Epithelial cell of proximal tubule (primary cell): Measurements from ENCODE around the gene PRPF19. TPM values are rescaled to one million over a fixed set of nuclear protein-coding genes. Genes with fewer than 3 reads are reported as not detected.
A peak's percentile ranks its signal among the peaks of the same experiment; 100 is the strongest.

ENCODE experiments used
- DNase-seq: peaks from one replicate; pipeline ENCODE4 v3.0.0-alpha.2; 2011; ENCODE audit warnings: low read depth
- H3K4me3 ChIP-seq: 2 replicates; pipeline ENCODE4 v1.5.1; 2011; ENCODE audit warnings: low read depth, mild to moderate bottlenecking, low read length
- CTCF ChIP-seq: conservative IDR thresholded peaks from 2 replicates; pipeline ENCODE4 v1.5.1; 2012; ENCODE audit warnings: low read depth, mild to moderate bottlenecking, low read length
- total RNA-seq: library from RNA; depleted of rRNA; stranded (reverse); fragments of >200 nt; gene quantifications from 2 replicates; pipeline ENCODE4 v1.2.3, GENCODE V29; 2015

Gene PRPF19
- total RNA-seq, result 73.2 and 159 TPM in 2 replicates

GRCh38 chr11:60906132-60906972 is at the start of gene PRPF19:
PRPF19 (minus strand) TSS chr11:60906585; CDS start chr11:60906382, 203 bp downstream.
- peak; percentile 85 for DNase-seq
- peak within 1 kb of the TSS; percentile 66 for H3K4me3 ChIP-seq

DNA sequence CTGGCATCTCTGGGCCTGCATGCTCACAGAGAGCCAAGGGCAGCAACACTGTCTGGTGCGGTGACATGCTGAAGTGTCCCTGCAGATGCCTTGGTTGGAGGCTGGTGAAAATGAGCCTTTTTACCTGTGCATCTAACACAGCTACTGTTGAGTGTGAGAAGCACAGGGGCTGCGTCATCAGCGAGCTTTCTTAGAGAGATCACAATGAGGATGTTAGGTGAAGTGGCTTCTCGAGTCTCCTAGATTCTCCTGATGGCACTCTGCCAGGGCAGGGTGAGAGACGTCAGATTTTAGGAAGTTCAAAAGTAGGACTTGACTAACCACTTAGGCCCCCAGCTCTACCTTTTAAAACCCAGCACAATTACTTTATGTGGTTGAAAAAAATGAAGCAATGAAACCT is 49.2 kb upstream of the PRPF19 start:
- no peak overlapping the region for H3K4me3 ChIP-seq
- TF ChIP-seq CTCF, result no peak

More at GRCh38 chr11:60906132-60906972, at the start of gene PRPF19:
- no peak for TF ChIP-seq CTCF

GRCh38 chr11:60954421-60954820 is 48.0 kb upstream of the PRPF19 start:
- no peak overlapping the region for H3K4me3 ChIP-seq
- DNase-seq, result no peak
- no peak for TF ChIP-seq CTCF

More for the DNA sequence above, 49.2 kb upstream of the PRPF19 start:
- no peak for DNase-seq

GRCh38 chr11:60953781-60954180 is 47.4 kb upstream of the PRPF19 start:
- H3K4me3 ChIP-seq, result no peak overlapping the region
- no peak for TF ChIP-seq CTCF
- no peak for DNase-seq

- no peak for DNase-seq
- H3K4me3 ChIP-seq, result no peak overlapping the region
- no peak for TF ChIP-seq CTCF
These were observed 46.4 kb upstream of the PRPF19 start for GRCh38 chr11:60952742-60953170.

GRCh38 chr11:60951904-60952741 is 45.7 kb upstream of the PRPF19 start, which contains the start of gene SLC15A3:
SLC15A3 (minus strand) TSS chr11:60952176; CDS start chr11:60951551, 625 bp downstream.
- TF ChIP-seq CTCF, result no peak
- peak within 1 kb of the TSS; percentile 47 for H3K4me3 ChIP-seq
- DNase-seq, result no peak
